HEK293 (cell line): ENCODE measurements around the gene TGFB1.
"Not testable (repeated sequence)": the region's sequence is repeated elsewhere in the genome, so short reads cannot be mapped to it uniquely, and the experiment has no call there.

Experiments
- CTCF ChIP-seq: fragments of 450-650 bp; formaldehyde crosslinking; IDR thresholded peaks from 2 replicates; pipeline ENCODE4 v1.5.1; 2016; ENCODE audit warnings: missing biosample characterization, missing genetic modification characterization
- ELK4 ChIP-seq: IDR thresholded peaks from 2 replicates; pipeline ENCODE4 v1.6.1; 2011; ENCODE audit warnings: mild to moderate bottlenecking, low read depth, low read length, borderline replicate concordance
- MZF1 ChIP-seq: fragments of 450-650 bp; formaldehyde crosslinking; IDR thresholded peaks from 2 replicates; pipeline ENCODE4 v1.5.1; 2017; ENCODE audit warnings: missing biosample characterization, missing genetic modification characterization, borderline replicate concordance
- REST ChIP-seq: fragments of 450-650 bp; formaldehyde crosslinking; IDR thresholded peaks from 2 replicates; pipeline ENCODE4 v1.5.1; 2016; ENCODE audit warnings: missing biosample characterization, missing genetic modification characterization
- ZBTB6 ChIP-seq: fragments of 450-650 bp; formaldehyde crosslinking; IDR thresholded peaks from 2 replicates; pipeline ENCODE4 v1.5.1; 2017; ENCODE audit warnings: missing biosample characterization, missing genetic modification characterization
- ZFP37 ChIP-seq: fragments of 450-650 bp; formaldehyde crosslinking; IDR thresholded peaks from 2 replicates; pipeline ENCODE4 v1.5.1; 2016; ENCODE audit warnings: missing biosample characterization, missing genetic modification characterization
- ZNF274 ChIP-seq, 2 experiments: fragments of 200-500 bp in 1 of 2; fragments of 450-650 bp in 1 of 2; sonication (Bioruptor generic) in 1 of 2; formaldehyde crosslinking in 1 of 2; IDR thresholded peaks; 2 replicates each; pipeline versions ENCODE4 v1.5.1 to v1.6.1; 2014 to 2016; ENCODE audit warnings: borderline replicate concordance in 1 of 2, inconsistent platforms in 1 of 2, low read length in 1 of 2, missing biosample characterization in 1 of 2, missing genetic modification characterization in 1 of 2
- ZNF530 ChIP-seq: fragments of 450-650 bp; formaldehyde crosslinking; IDR thresholded peaks from 2 replicates; pipeline ENCODE4 v1.5.1; 2016; ENCODE audit warnings: low read depth, missing biosample characterization, missing genetic modification characterization
- ZNF580 ChIP-seq: fragments of 450-650 bp; formaldehyde crosslinking; IDR thresholded peaks from 2 replicates; pipeline ENCODE4 v1.5.1; 2016; ENCODE audit warnings: missing biosample characterization, missing genetic modification characterization
- ZNF585B ChIP-seq: fragments of 450-650 bp; formaldehyde crosslinking; IDR thresholded peaks from 2 replicates; pipeline ENCODE4 v1.5.1; 2016; ENCODE audit warnings: missing biosample characterization, missing genetic modification characterization
- ZNF654 ChIP-seq: fragments of 450-650 bp; formaldehyde crosslinking; IDR thresholded peaks from 2 replicates; pipeline ENCODE4 v1.5.1; 2016; ENCODE audit warnings: low read depth, missing biosample characterization, missing genetic modification characterization

- not testable (repeated sequence) for TF ChIP-seq CTCF (tag by site-specific recombination); ZNF585B (tag by site-specific recombination); ZNF580; ZBTB6 (tag by site-specific recombination); ZNF530; ZNF274 (IDR thresholded peaks at IDR 0.05; ENCODE audit: low read length); ZNF274 (tag by site-specific recombination; IDR thresholded peaks at IDR 0.05; ENCODE audit: borderline replicate concordance); ZNF654 (tag by site-specific recombination); ZFP37 (tag by site-specific recombination); MZF1 (tag by site-specific recombination); ELK4
- peak; percentile 70 for TF ChIP-seq REST
Measured at GRCh38 chr19:41289814-41290213, 63.9 kb downstream of the TGFB1 start.
